BJ (cell line): ENCODE measurements around the gene ZNF554. TPM values are rescaled to one million over a fixed set of nuclear protein-coding genes. Genes with fewer than 3 reads are reported as not detected.

Experiments used
- CTCF ChIA-PET: fragments of 350-600 bp; formaldehyde crosslinking; extraction: SDS; loops from one replicate; lab custom pipeline; 2021; ENCODE audit warnings: antibody characterized with exemption, inconsistent platforms; lab: Yijun Ruan, JAX
- POLR2A ChIA-PET: fragments of 300-600 bp; sonication (Branson Sonifier 250); formaldehyde crosslinking; extraction: SDS; loops from one replicate; lab custom pipeline; 2021; ENCODE audit warnings: antibody characterized with exemption; lab: Charles Lee
- DNase-seq: peaks from one replicate; pipeline ENCODE4 v3.0.0-alpha.2; 2011; ENCODE audit warnings: low read depth
- H3K27me3 ChIP-seq: 2 replicates; pipeline ENCODE4 v1.6.0; 2011; ENCODE audit warnings: low read length; ENCODE audit not compliant: control insufficient read depth, insufficient read depth
- H3K36me3 ChIP-seq: 2 replicates; pipeline ENCODE4 v1.5.1; 2011; ENCODE audit warnings: low read length; ENCODE audit not compliant: control insufficient read depth, insufficient read depth
- H3K4me3 ChIP-seq: 2 replicates; pipeline ENCODE4 v1.5.1; 2011; ENCODE audit warnings: low read depth, mild to moderate bottlenecking, control low read depth, low read length
- CTCF ChIP-seq: IDR thresholded peaks from 2 replicates; pipeline ENCODE4 v1.5.1; 2011; ENCODE audit warnings: low read depth, mild to moderate bottlenecking, control low read depth, inconsistent platforms, low read length, moderate library complexity; ENCODE audit not compliant: insufficient read depth
- polyA plus RNA-seq: library from polyadenylated mRNA; depleted of rRNA; stranded (reverse); fragments of >200 nt; gene quantifications from 2 replicates; pipeline ENCODE4 v1.2.3, GENCODE V29; 2011

Gene ZNF554
- polyA plus RNA-seq, 1 experiment: 2.1 TPM

DNA sequence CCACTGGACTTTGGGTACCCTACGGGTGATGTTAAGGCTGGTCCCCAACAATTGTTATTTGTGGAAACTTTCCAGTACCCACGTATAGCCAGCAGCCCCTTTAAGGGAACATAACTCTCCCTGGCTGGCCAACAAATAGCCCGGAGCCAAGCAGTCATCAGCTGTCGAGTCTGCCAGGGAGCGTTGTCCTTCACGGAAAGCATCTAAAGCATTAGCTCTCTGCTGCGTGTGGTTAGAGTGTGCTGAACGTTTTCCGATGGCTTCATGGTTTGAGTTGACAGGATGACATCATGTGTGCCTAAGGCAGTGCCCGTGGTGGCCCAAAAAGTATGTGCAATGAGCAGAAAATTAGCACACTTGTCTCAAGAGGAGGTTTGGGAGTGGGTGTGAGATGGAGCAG, 44.1 kb downstream of the ZNF554 start:
- DNase-seq: no peak
- Histone ChIP-seq H3K27me3 (no peaks in the 10 kb centered on the region), H3K4me3 (no peak overlapping the region), H3K36me3 (no peaks in the 10 kb centered on the region)
- no peak for TF ChIP-seq CTCF
- ChIA-PET CTCF (interaction anchor here (1.1 kb wide), 1 partner anchor 45 kb away, joined by 3 read pairs; no protein-coding TSS in a partner anchor), POLR2A (no interaction called here)

GRCh38 chr19:2865334-2866100, 45.8 kb downstream of the ZNF554 start:
- CTCF ChIA-PET: interaction anchor here (0.6 to 1.9 kb wide), 2 partner anchors 14 to 22 kb away, joined by 3 to 11 read pairs; no protein-coding TSS in a partner anchor
- no peak overlapping the region for H3K4me3 ChIP-seq
- H3K36me3 ChIP-seq: no peaks in the 10 kb centered on the region
- H3K27me3 ChIP-seq: no peaks in the 10 kb centered on the region
- no peak for DNase-seq
- no peak for TF ChIP-seq CTCF
- POLR2A ChIA-PET: no interaction called here

DNA sequence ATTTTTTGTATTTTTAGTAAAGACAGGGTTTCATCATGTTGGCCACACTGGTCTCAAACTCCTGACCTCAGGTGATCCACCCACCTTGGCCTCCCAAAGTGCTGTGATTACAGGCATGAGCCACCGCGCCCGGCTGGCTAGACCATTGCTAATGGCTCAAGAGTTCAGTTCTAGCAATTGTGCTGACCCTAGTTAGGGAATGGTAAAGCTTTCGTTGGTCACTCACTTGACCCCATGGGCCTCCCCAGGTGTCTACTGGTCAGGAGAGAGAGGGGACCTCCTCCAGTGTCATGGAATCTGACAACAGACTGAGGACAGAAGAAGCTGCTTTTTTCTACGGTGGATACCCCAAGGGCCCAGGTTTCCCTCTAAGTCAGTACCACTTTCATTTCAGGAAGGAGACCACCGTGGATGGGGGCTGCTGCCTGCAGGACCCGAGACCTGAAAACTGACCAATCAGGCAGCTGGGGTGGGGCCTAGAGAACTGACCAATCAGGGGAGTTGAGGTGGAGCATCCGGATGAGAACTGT, 46.9 kb downstream of the ZNF554 start:
- no peak for TF ChIP-seq CTCF
- Histone ChIP-seq H3K36me3 (no peaks in the 10 kb centered on the region), H3K27me3 (no peaks in the 10 kb centered on the region), H3K4me3 (no peak overlapping the region)
- POLR2A ChIA-PET: no interaction called here
- CTCF ChIA-PET: interaction anchor here (0.7 to 1.9 kb wide), 4 partner anchors 11 to 56 kb away, joined by 3 to 11 read pairs (median 3); no protein-coding TSS in a partner anchor
- no peak for DNase-seq

GRCh38 chr19:2867025-2867991, 47.6 kb downstream of the ZNF554 start, which contains the start of gene ZNF556:
Gene ZNF556 (plus strand): TSS chr19:2867335. CDS start chr19:2867422, 87 bp downstream.
- TF ChIP-seq CTCF: no peak
- DNase-seq: no peak

More at GRCh38 chr19:2867025-2867991, 47.6 kb downstream of the ZNF554 start, which contains the start of gene ZNF556:
- no peak within 1 kb of the TSS for H3K4me3 ChIP-seq
- H3K36me3 ChIP-seq: no peaks in the 10 kb centered on the region
- POLR2A ChIA-PET: no interaction called here
- no peaks in the 10 kb centered on the region for H3K27me3 ChIP-seq
- CTCF ChIA-PET: interaction anchor here (0.7 to 1.9 kb wide), 4 partner anchors 12 to 57 kb away, joined by 3 to 11 read pairs (median 3); no protein-coding TSS in a partner anchor
